ENCODE data around the gene CTIF.

CTIF gene

GRCh38 chr18:48562075-48562474 is 23.2 kb downstream of the CTIF start:
- ATAC-seq (ENCODE audit: low read depth) (0 out of 3 replicates have a peak, but pooled peaks have one; percentile 13), DNase-seq (ENCODE audit: low spot score) (no peak)
- peak overlapping the region; percentile 18 for H3K27ac ChIP-seq (ENCODE audit: poor library complexity, severe bottlenecking)

GRCh38 chr18:48563027-48563426 is 24.2 kb downstream of the CTIF start:
- no peak overlapping the region for H3K4me3 ChIP-seq (ENCODE audit: severe bottlenecking)
- no peaks in the 10 kb centered on the region for H3K9me3 ChIP-seq (ENCODE audit: severe bottlenecking)
- peaks cover 19% of the 10 kb centered on the region for H3K4me1 ChIP-seq (ENCODE audit: insufficient read depth, poor library complexity, severe bottlenecking)
- TF ChIP-seq, protein P1, sequence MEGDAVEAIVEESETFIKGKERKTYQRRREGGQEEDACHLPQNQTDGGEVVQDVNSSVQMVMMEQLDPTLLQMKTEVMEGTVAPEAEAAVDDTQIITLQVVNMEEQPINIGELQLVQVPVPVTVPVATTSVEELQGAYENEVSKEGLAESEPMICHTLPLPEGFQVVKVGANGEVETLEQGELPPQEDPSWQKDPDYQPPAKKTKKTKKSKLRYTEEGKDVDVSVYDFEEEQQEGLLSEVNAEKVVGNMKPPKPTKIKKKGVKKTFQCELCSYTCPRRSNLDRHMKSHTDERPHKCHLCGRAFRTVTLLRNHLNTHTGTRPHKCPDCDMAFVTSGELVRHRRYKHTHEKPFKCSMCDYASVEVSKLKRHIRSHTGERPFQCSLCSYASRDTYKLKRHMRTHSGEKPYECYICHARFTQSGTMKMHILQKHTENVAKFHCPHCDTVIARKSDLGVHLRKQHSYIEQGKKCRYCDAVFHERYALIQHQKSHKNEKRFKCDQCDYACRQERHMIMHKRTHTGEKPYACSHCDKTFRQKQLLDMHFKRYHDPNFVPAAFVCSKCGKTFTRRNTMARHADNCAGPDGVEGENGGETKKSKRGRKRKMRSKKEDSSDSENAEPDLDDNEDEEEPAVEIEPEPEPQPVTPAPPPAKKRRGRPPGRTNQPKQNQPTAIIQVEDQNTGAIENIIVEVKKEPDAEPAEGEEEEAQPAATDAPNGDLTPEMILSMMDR (IDR thresholded peaks at IDR 0.05; ENCODE audit: poor library complexity, severe bottlenecking): no peak
- ATAC-seq (ENCODE audit: low read depth): peak; percentile 98
- H3K27me3 ChIP-seq (ENCODE audit: insufficient read depth, poor library complexity, severe bottlenecking): no peaks in the 10 kb centered on the region
- no peak for DNase-seq (ENCODE audit: low spot score)
- H3K27ac ChIP-seq (ENCODE audit: poor library complexity, severe bottlenecking): peak overlapping the region; percentile 18
- H3K36me3 ChIP-seq (ENCODE audit: low read depth): no peaks in the 10 kb centered on the region

More at GRCh38 chr18:48562075-48562474, 23.2 kb downstream of the CTIF start:
- Histone ChIP-seq H3K9me3 (ENCODE audit: severe bottlenecking) (no peaks in the 10 kb centered on the region), H3K4me3 (ENCODE audit: severe bottlenecking) (no peak overlapping the region), H3K4me1 (ENCODE audit: insufficient read depth, poor library complexity, severe bottlenecking) (peaks cover 19% of the 10 kb centered on the region), H3K27me3 (ENCODE audit: insufficient read depth, poor library complexity, severe bottlenecking) (no peaks in the 10 kb centered on the region), H3K36me3 (ENCODE audit: low read depth) (no peaks in the 10 kb centered on the region)
- TF ChIP-seq, protein P1 (IDR thresholded peaks at IDR 0.05; ENCODE audit: poor library complexity, severe bottlenecking): no peak

DNA sequence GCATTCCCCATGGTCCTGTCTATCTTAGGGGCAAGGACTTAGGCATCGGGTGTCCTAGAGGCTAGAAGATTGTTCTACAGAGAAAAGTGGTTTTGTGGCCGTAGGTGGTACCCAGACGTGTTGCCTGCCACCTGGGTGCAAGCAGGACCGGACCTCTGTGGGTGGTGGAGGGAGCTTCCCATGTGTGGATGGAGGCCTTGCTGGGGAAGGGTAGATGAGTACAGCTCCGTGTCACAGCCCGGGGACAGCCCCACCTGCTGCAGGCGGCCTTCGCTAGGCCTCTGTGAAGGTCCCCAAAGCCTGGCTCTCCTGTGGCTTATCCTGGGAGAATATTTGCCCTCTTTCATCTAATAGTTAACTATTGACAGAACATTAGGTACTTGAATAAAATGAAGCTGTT is 25.3 kb downstream of the CTIF start:
- peak overlapping the region; percentile 18 for H3K27ac ChIP-seq (ENCODE audit: poor library complexity, severe bottlenecking)
- ATAC-seq (ENCODE audit: low read depth) (no peak), DNase-seq (ENCODE audit: low spot score) (no peak)
- H3K9me3 ChIP-seq (ENCODE audit: severe bottlenecking): no peaks in the 10 kb centered on the region
- H3K36me3 ChIP-seq (ENCODE audit: low read depth): no peaks in the 10 kb centered on the region
- no peak overlapping the region for H3K4me3 ChIP-seq (ENCODE audit: severe bottlenecking)
- TF ChIP-seq, protein P1 (IDR thresholded peaks at IDR 0.05; ENCODE audit: poor library complexity, severe bottlenecking): no peak
- peaks cover 19% of the 10 kb centered on the region for H3K4me1 ChIP-seq (ENCODE audit: insufficient read depth, poor library complexity, severe bottlenecking)
- H3K27me3 ChIP-seq (ENCODE audit: insufficient read depth, poor library complexity, severe bottlenecking): no peaks in the 10 kb centered on the region

GRCh38 chr18:48565105-48565504 is 26.3 kb downstream of the CTIF start:
- H3K27me3 ChIP-seq (ENCODE audit: insufficient read depth, poor library complexity, severe bottlenecking): no peaks in the 10 kb centered on the region
- peaks cover 19% of the 10 kb centered on the region for H3K4me1 ChIP-seq (ENCODE audit: insufficient read depth, poor library complexity, severe bottlenecking)
- H3K27ac ChIP-seq (ENCODE audit: poor library complexity, severe bottlenecking): no peak overlapping the region
- no peak overlapping the region for H3K4me3 ChIP-seq (ENCODE audit: severe bottlenecking)
- TF ChIP-seq, protein P1 (IDR thresholded peaks at IDR 0.05; ENCODE audit: poor library complexity, severe bottlenecking): no peak
- H3K36me3 ChIP-seq (ENCODE audit: low read depth): no peaks in the 10 kb centered on the region
- no peaks in the 10 kb centered on the region for H3K9me3 ChIP-seq (ENCODE audit: severe bottlenecking)
- ATAC-seq (ENCODE audit: low read depth): no peak
- no peak for DNase-seq (ENCODE audit: low spot score)

DNA sequence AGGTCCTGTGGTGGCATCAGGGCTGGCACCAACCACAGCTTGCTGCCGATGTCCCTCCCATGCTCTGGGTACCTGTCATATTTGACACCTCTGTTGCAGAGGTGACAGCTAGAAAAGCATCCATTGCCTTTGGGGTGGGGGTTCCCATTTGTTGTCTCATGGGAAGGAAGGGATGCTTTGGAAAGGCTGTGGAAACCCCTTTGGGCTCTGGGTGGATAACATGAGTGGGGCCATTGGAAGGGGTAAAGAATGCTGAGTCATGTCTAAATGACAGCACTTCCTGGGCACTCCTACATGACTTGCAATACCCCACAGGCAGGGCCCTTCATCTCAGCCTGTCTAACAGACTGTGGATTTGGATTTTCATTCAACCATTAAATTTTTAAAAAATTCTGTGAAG is 27.8 kb downstream of the CTIF start:
- no peaks in the 10 kb centered on the region for H3K27me3 ChIP-seq (ENCODE audit: insufficient read depth, poor library complexity, severe bottlenecking)
- no peak overlapping the region for H3K4me3 ChIP-seq (ENCODE audit: severe bottlenecking)
- no peak overlapping the region for H3K27ac ChIP-seq (ENCODE audit: poor library complexity, severe bottlenecking)
- no peaks in the 10 kb centered on the region for H3K36me3 ChIP-seq (ENCODE audit: low read depth)
- DNase-seq (ENCODE audit: low spot score) (no peak), ATAC-seq (ENCODE audit: low read depth) (no peak)
- TF ChIP-seq, protein P1 (IDR thresholded peaks at IDR 0.05; ENCODE audit: poor library complexity, severe bottlenecking): no peak
- H3K9me3 ChIP-seq (ENCODE audit: severe bottlenecking): no peaks in the 10 kb centered on the region
- H3K4me1 ChIP-seq (ENCODE audit: insufficient read depth, poor library complexity, severe bottlenecking): peaks cover 19% of the 10 kb centered on the region
